Stimulated activated naive CD8-positive, alpha-beta T cell treated with anti-CD3 and anti-CD28 coated beads, Interleukin-15, Interleukin-2, amounts not matched to agents 100 U/mL and 50 U/mL, for 24 hours (primary cell): Measurements from ENCODE around the gene PPP5C.
"Not testable (repeated sequence)": the region's sequence is repeated elsewhere in the genome, so short reads cannot be mapped to it uniquely, and the experiment has no call there.

Source experiments
- ATAC-seq: fragments of 150-1000 bp; cut with Tn5 transposase; one replicate; pipeline ENCODE4 v1.10.0; 2021
- DNase-seq: peaks from one replicate; pipeline ENCODE4 v3.0.0; 2021

Gene PPP5C

GRCh38 chr19:46386151-46386550 lies 39.3 kb downstream of the PPP5C start:
- ATAC-seq (no peak), DNase-seq (no peak)

GRCh38 chr19:46386996-46387712 lies 40.3 kb downstream of the PPP5C start:
- no peak for DNase-seq
- ATAC-seq = no peak

GRCh38 chr19:46387713-46388130 lies 40.8 kb downstream of the PPP5C start:
- DNase-seq (no peak), ATAC-seq (no peak)

GRCh38 chr19:46388311-46389095 lies 41.6 kb downstream of the PPP5C start:
- DNase-seq (no peak), ATAC-seq (no peak)

GRCh38 chr19:46390121-46390858 lies 43.4 kb downstream of the PPP5C start:
- ATAC-seq = no peak
- DNase-seq = no peak

GRCh38 chr19:46390866-46391265 lies 44.0 kb downstream of the PPP5C start:
- no peak for ATAC-seq
- no peak for DNase-seq

- no peak for DNase-seq
- ATAC-seq = no peak
Measured at GRCh38 chr19:46391296-46392251, 44.7 kb downstream of the PPP5C start.

- no peak for ATAC-seq
- no peak for DNase-seq
Measured at GRCh38 chr19:46392252-46392801, 45.4 kb downstream of the PPP5C start.

- DNase-seq (no peak), ATAC-seq (no peak)
Measured at GRCh38 chr19:46392837-46393236, 46.0 kb downstream of the PPP5C start.

GRCh38 chr19:46393456-46394401 lies 46.8 kb downstream of the PPP5C start:
- ATAC-seq (peak; percentile 11), DNase-seq (no peak)

- DNase-seq (no peak), ATAC-seq (peak; percentile 2)
Measured at GRCh38 chr19:46394402-46394797, 47.5 kb downstream of the PPP5C start.

- not testable (repeated sequence) for DNase-seq
Measured at GRCh38 chr19:46397801-46398479, 51.1 kb downstream of the PPP5C start.

GRCh38 chr19:46402725-46403124 lies 55.8 kb downstream of the PPP5C start:
- no peak for DNase-seq
- no peak for ATAC-seq

More at GRCh38 chr19:46397801-46398479, 51.1 kb downstream of the PPP5C start:
- not testable (repeated sequence) for ATAC-seq

GRCh38 chr19:46404055-46404752 lies 57.3 kb downstream of the PPP5C start:
- ATAC-seq (peak; percentile 15), DNase-seq (no peak)

GRCh38 chr19:46404753-46405468 lies 58.0 kb downstream of the PPP5C start:
- DNase-seq (no peak), ATAC-seq (no peak)

- DNase-seq (no peak), ATAC-seq (no peak)
Measured at GRCh38 chr19:46406976-46407375, 60.1 kb downstream of the PPP5C start.

GRCh38 chr19:46407856-46408663 lies 61.2 kb downstream of the PPP5C start:
- DNase-seq (no peak), ATAC-seq (no peak)
